IgD-negative memory B cell (primary cell): ENCODE data around the gene ADGRD1. TPM values are rescaled to one million over a fixed set of nuclear protein-coding genes. Genes with fewer than 3 reads are reported as not detected.

Experiments used
- H3K27ac Mint-ChIP-seq, 3 donors: one replicate each; pipeline ENCODE4 v1.8.0; 2020 to 2022; ENCODE audit warnings: mild to moderate bottlenecking in 3 of 3, mixed read lengths in 3 of 3, moderate library complexity in 1 of 3
- H3K27me3 Mint-ChIP-seq: one replicate; pipeline ENCODE4 v1.8.0; 2021; ENCODE audit warnings: mixed read lengths
- H3K36me3 Mint-ChIP-seq: one replicate; pipeline ENCODE4 v1.8.0; 2020; ENCODE audit warnings: mild to moderate bottlenecking, mixed read lengths
- H3K4me1 Mint-ChIP-seq, 3 donors: one replicate each; pipeline ENCODE4 v1.8.0; 2020 to 2022; ENCODE audit warnings: mixed read lengths in 3 of 3, mild to moderate bottlenecking in 1 of 3
- H3K4me3 Mint-ChIP-seq, 4 donors: one replicate each; pipeline ENCODE4 v1.8.0; 2020 to 2022; ENCODE audit warnings: mild to moderate bottlenecking in 4 of 4, mixed read lengths in 4 of 4, moderate library complexity in 3 of 4
- H3K9me3 Mint-ChIP-seq, 3 donors: one replicate each; pipeline ENCODE4 v1.8.0; 2020 to 2021; ENCODE audit warnings: mixed read lengths in 3 of 3, mild to moderate bottlenecking in 1 of 3
- polyA plus RNA-seq: library from polyadenylated mRNA; unstranded; fragments of 300-500 nt; fragmentation: Illumina TruSeq; gene quantifications from one replicate; pipeline ENCODE4 v1.2.3, GENCODE V29; 2021

ADGRD1 gene
- polyA plus RNA-seq, 1 donor from 2014 or later, result 0.50 TPM

GRCh38 chr12:131137009-131137835 is 183.5 kb downstream of the ADGRD1 start:
- peaks cover 0 to 4% (median 0%) of the 10 kb centered on the region in 3 donors for H3K4me1 Mint-ChIP-seq
- H3K27ac Mint-ChIP-seq, result no peak overlapping the region
- H3K36me3 Mint-ChIP-seq, result no peaks in the 10 kb centered on the region
- peaks cover 7% of the 10 kb centered on the region for H3K27me3 Mint-ChIP-seq
- H3K4me3 Mint-ChIP-seq, result no peak overlapping the region
- H3K9me3 Mint-ChIP-seq, result no peaks in the 10 kb centered on the region

DNA sequence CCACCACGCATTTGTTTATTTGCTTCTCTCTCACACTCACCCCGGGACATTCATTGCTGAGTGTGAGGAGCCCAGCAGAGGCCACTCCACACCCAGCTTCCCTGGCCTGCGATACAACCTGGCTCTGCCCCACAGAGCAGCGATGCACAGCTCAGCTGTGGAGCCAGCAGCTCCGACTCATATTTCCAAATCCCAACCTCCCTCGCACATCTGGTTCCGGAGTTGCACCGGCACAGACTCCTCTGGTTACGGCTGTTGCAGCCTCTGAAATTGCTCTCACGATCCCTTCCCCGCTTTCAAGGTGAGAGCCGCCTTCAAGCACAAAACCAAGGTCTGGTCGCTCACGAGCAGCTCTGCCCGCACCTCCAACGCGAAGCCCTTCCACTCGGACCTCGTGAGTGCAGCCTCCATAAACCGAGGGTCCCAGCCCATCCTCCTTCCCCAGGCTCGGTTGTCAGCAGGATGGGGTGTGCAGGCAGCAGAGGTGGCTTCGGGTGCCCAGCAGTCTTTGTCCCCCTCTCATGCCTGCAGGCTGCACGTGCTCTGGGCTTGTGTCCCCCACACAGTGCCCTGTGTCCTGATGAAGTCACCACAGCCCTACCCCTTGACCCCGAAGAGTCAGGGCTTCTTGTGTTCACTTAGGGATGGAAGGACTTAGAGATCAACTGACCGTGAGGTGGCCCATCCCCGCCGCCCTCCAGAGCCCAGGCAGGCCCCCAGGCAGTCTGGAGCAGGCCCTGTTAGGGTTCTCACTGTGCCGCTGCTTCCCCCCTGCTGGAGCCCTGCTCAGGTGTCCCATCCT is 184.3 kb downstream of the ADGRD1 start:
- peaks cover 7% of the 10 kb centered on the region for H3K27me3 Mint-ChIP-seq
- no peak overlapping the region for H3K4me3 Mint-ChIP-seq
- H3K4me1 Mint-ChIP-seq, result no peaks in the 10 kb centered on the region
- H3K27ac Mint-ChIP-seq, result no peak overlapping the region
- H3K36me3 Mint-ChIP-seq, result no peaks in the 10 kb centered on the region
- no peaks in the 10 kb centered on the region for H3K9me3 Mint-ChIP-seq

- Mint-ChIP-seq H3K36me3 (no peaks in the 10 kb centered on the region), H3K4me3 (no peak overlapping the region), H3K27me3 (peaks cover 11% of the 10 kb centered on the region), H3K9me3 (no peaks in the 10 kb centered on the region), H3K4me1 (no peaks in the 10 kb centered on the region), H3K27ac (no peak overlapping the region)
Measured at GRCh38 chr12:131138638-131139362, 185.1 kb downstream of the ADGRD1 start.

DNA sequence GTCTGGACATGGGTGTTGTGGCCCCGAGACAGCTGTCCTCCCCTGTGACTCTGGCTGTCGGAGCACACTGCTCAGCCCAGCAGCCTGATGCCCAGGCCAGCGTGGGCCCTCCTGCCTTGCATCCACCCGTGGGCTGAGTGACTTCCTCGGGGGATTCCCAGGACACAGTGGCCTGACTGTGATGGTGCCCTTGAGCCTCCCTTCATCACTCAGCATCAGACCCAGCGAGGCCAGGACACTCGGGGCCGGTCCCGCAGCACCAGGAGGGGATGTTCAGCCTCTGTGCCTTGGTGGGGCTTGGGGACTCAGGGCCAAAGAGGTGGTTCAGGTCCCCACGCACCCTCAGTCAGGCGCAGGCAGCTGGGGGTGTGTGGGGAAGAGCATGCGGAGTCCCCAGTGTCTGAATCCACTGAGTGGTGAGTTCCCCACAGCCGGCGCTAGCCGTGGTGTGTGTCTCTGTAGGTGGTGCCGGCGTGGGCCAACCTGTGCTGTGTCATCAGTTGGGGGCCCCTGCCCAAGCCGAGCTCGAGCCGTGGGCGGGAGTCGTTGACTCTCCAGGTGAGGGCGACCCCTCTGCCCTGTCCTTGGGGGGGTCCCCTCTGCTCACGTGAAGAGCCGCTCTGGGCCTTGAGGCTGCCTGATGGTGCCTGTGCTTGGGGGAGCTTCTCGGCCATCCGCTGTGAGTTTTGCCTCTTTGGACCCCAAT is 185.8 kb downstream of the ADGRD1 start:
- peaks cover 0 to 1% (median 0%) of the 10 kb centered on the region in 3 donors for H3K4me1 Mint-ChIP-seq
- peaks cover 15% of the 10 kb centered on the region for H3K27me3 Mint-ChIP-seq
- H3K9me3 Mint-ChIP-seq, result peaks cover 0 to 4% (median 0%) of the 10 kb centered on the region in 3 donors
- no peak overlapping the region for H3K27ac Mint-ChIP-seq
- no peaks in the 10 kb centered on the region for H3K36me3 Mint-ChIP-seq
- H3K4me3 Mint-ChIP-seq, result no peak overlapping the region

DNA sequence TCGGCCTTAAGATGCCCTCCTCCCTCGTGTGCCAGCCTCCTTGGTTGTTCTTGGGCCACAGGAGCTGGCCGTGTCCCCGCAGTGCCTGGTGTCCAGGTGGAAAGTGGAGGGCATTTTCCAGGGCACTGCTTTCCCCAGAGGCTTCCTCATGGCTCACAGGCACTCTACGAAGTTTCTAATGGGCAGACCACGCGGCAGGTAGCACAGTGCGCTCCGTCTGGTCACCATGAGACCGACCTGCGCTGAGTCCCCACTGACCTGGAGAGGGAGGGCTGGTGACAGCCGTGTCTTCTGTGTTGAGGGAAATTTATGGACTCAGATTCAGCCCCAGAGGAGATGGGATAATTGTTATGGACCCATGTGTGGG is 186.3 kb downstream of the ADGRD1 start:
- Mint-ChIP-seq H3K9me3 (peaks cover 0 to 4% (median 0%) of the 10 kb centered on the region in 3 donors), H3K36me3 (no peaks in the 10 kb centered on the region), H3K27me3 (peaks cover 17% of the 10 kb centered on the region), H3K4me1 (peaks cover 0 to 1% (median 0%) of the 10 kb centered on the region in 3 donors), H3K27ac (no peak overlapping the region), H3K4me3 (no peak overlapping the region)

GRCh38 chr12:131140697-131141096 is 187.0 kb downstream of the ADGRD1 start:
- peaks cover 0 to 4% (median 0%) of the 10 kb centered on the region in 3 donors for H3K9me3 Mint-ChIP-seq
- no peaks in the 10 kb centered on the region for H3K36me3 Mint-ChIP-seq
- peaks cover 0 to 1% (median 0%) of the 10 kb centered on the region in 3 donors for H3K4me1 Mint-ChIP-seq
- H3K27ac Mint-ChIP-seq, result no peak overlapping the region
- no peak overlapping the region for H3K4me3 Mint-ChIP-seq
- H3K27me3 Mint-ChIP-seq, result peaks cover 17% of the 10 kb centered on the region

DNA sequence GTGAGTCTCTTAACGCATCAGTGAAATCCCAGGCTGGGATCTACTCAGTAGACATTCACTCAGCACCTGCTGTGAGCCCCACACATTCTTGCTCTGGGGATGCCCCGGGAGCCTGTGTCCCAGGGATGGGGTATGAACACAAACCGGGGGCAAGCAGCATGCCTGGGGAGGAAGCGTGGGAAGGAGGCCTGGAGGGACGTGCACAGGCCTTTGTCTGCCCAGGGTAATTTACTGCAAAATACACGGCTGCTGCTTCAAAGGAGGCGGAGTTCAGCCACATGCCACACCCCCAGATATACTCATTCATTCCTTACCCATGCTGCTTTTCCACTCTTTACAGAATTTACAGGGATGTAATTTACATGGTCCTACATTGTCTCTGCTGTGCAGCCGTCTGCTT is 187.8 kb downstream of the ADGRD1 start:
- Mint-ChIP-seq H3K27ac (no peak overlapping the region), H3K4me3 (no peak overlapping the region), H3K4me1 (peaks cover 0 to 1% (median 0%) of the 10 kb centered on the region in 3 donors), H3K27me3 (peaks cover 16% of the 10 kb centered on the region), H3K9me3 (peaks cover 0 to 4% (median 0%) of the 10 kb centered on the region in 3 donors), H3K36me3 (no peaks in the 10 kb centered on the region)

- Mint-ChIP-seq H3K9me3 (peaks cover 0 to 4% (median 0%) of the 10 kb centered on the region in 3 donors), H3K27me3 (peaks cover 12% of the 10 kb centered on the region), H3K27ac (no peak overlapping the region), H3K36me3 (no peaks in the 10 kb centered on the region), H3K4me1 (peaks cover 0 to 1% (median 0%) of the 10 kb centered on the region in 3 donors), H3K4me3 (no peak overlapping the region)
Measured at GRCh38 chr12:131142891-131143657, 189.4 kb downstream of the ADGRD1 start.

DNA sequence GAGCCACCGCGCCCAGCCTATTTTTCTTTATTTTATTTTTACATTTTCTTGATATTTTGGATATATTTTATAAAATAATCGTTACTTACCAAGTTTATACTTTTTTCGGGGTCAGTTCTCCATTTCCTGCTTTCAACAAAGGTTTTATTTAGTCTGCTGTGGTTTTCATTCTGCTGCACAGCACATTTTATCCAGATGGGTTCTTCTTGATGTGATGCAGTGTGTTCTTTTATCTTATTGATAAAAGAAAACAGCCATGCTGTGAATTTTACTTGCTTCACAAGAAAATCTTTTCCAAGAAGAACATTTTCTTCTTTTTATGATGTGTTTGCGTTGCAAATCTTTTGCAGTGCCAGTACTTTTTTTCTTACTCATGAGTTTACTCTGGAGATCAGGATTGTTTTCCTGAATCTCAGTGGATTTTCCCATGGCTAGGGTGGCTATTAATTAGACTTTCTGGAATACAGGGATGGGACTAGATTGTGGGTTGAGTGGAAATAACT is 192.5 kb downstream of the ADGRD1 start:
- no peak overlapping the region for H3K4me3 Mint-ChIP-seq
- peaks cover 4% of the 10 kb centered on the region for H3K36me3 Mint-ChIP-seq
- H3K9me3 Mint-ChIP-seq, result peaks cover 2 to 9% (median 4%) of the 10 kb centered on the region in 3 donors
- peaks cover 15% of the 10 kb centered on the region for H3K27me3 Mint-ChIP-seq
- no peak overlapping the region for H3K27ac Mint-ChIP-seq
- H3K4me1 Mint-ChIP-seq, result peaks cover 0 to 1% (median 0%) of the 10 kb centered on the region in 3 donors

GRCh38 chr12:131147293-131147692 is 193.6 kb downstream of the ADGRD1 start:
- Mint-ChIP-seq H3K27me3 (peaks cover 15% of the 10 kb centered on the region), H3K36me3 (peaks cover 4% of the 10 kb centered on the region), H3K9me3 (peaks cover 2 to 10% (median 4%) of the 10 kb centered on the region in 3 donors), H3K4me3 (no peak overlapping the region), H3K4me1 (peaks cover 0 to 1% (median 0%) of the 10 kb centered on the region in 3 donors), H3K27ac (no peak overlapping the region)

- peaks cover 2 to 10% (median 4%) of the 10 kb centered on the region in 3 donors for H3K9me3 Mint-ChIP-seq
- peaks cover 4% of the 10 kb centered on the region for H3K36me3 Mint-ChIP-seq
- H3K4me3 Mint-ChIP-seq, result no peak overlapping the region
- peaks cover 17% of the 10 kb centered on the region for H3K27me3 Mint-ChIP-seq
- H3K27ac Mint-ChIP-seq, result no peak overlapping the region
- peaks cover 0 to 1% (median 0%) of the 10 kb centered on the region in 3 donors for H3K4me1 Mint-ChIP-seq
Measured at GRCh38 chr12:131147894-131148293, 194.2 kb downstream of the ADGRD1 start.

GRCh38 chr12:131151558-131152345 is 198.0 kb downstream of the ADGRD1 start:
- Mint-ChIP-seq H3K4me1 (no peaks in the 10 kb centered on the region), H3K36me3 (peaks cover 7% of the 10 kb centered on the region), H3K27me3 (peaks cover 17% of the 10 kb centered on the region), H3K27ac (no peak overlapping the region), H3K9me3 (peaks cover 0 to 10% (median 2%) of the 10 kb centered on the region in 3 donors), H3K4me3 (no peak overlapping the region)

GRCh38 chr12:131152587-131152986 is 198.9 kb downstream of the ADGRD1 start:
- Mint-ChIP-seq H3K4me3 (no peak overlapping the region), H3K36me3 (peaks cover 7% of the 10 kb centered on the region), H3K9me3 (peaks cover 0 to 10% (median 2%) of the 10 kb centered on the region in 3 donors), H3K27me3 (peaks cover 17% of the 10 kb centered on the region), H3K4me1 (no peaks in the 10 kb centered on the region), H3K27ac (no peak overlapping the region)
